Ishikawa (cell line): ENCODE measurements around the gene UBQLN2.

Source experiments
- CEBPB ChIP-seq: IDR thresholded peaks from 2 replicates; pipeline ENCODE4 v1.6.1; 2012
- CREB1 ChIP-seq: IDR thresholded peaks from 2 replicates; pipeline ENCODE4 v1.6.1; 2012; ENCODE audit warnings: low read depth
- EGR1 ChIP-seq: IDR thresholded peaks from 2 replicates; pipeline ENCODE4 v1.6.1; 2012
- EP300 ChIP-seq: IDR thresholded peaks from 2 replicates; pipeline ENCODE4 v1.6.1; 2012; ENCODE audit warnings: borderline replicate concordance
- FOXM1 ChIP-seq: IDR thresholded peaks from 2 replicates; pipeline ENCODE4 v1.6.1; 2012; ENCODE audit warnings: low read depth, borderline replicate concordance
- MAX ChIP-seq: IDR thresholded peaks from 2 replicates; pipeline ENCODE4 v1.6.1; 2012
- NFIC ChIP-seq: IDR thresholded peaks from 2 replicates; pipeline ENCODE4 v1.6.1; 2012
- RAD21 ChIP-seq: IDR thresholded peaks from 2 replicates; pipeline ENCODE4 v1.6.1; 2012; ENCODE audit warnings: low read depth
- REST ChIP-seq: IDR thresholded peaks from 2 replicates; pipeline ENCODE4 v1.6.1; 2012; ENCODE audit warnings: low read depth, mild to moderate bottlenecking
- TAF1 ChIP-seq: IDR thresholded peaks from 2 replicates; pipeline ENCODE4 v1.6.1; 2012; ENCODE audit warnings: low read depth, mild to moderate bottlenecking
- TCF12 ChIP-seq: IDR thresholded peaks from 2 replicates; pipeline ENCODE4 v1.6.1; 2012; ENCODE audit warnings: low read depth
- TEAD4 ChIP-seq: IDR thresholded peaks from 2 replicates; pipeline ENCODE4 v1.6.1; 2012
- USF1 ChIP-seq: IDR thresholded peaks from 2 replicates; pipeline ENCODE4 v1.6.1; 2012
- YY1 ChIP-seq: IDR thresholded peaks from 2 replicates; pipeline ENCODE4 v1.6.1; 2012; ENCODE audit warnings: low read depth
- ZBTB7A ChIP-seq: IDR thresholded peaks from 2 replicates; pipeline ENCODE4 v1.6.1; 2012; ENCODE audit warnings: low read depth

The UBQLN2 gene

GRCh38 chrX:56563231-56564161 is at the start of gene UBQLN2:
TSS of gene UBQLN2 (plus strand) at chrX:56563627. CDS start at chrX:56563874, 247 bp downstream.
- TF ChIP-seq ZBTB7A = 0 out of 2 replicates have a peak, but pooled peaks have one; percentile 16
- no peak for TF ChIP-seq EP300
- peak; percentile 76 for TF ChIP-seq TAF1
- TF ChIP-seq FOXM1 = no peak
- TF ChIP-seq YY1 = peak; percentile 84
- TF ChIP-seq MAX = peak; percentile 34
- no peak for TF ChIP-seq CREB1

GRCh38 chrX:56519642-56520041 is 43.8 kb upstream of the UBQLN2 start:
- TF ChIP-seq TAF1 (no peak), TEAD4 (no peak), TCF12 (no peak), EGR1 (no peak), REST (no peak), USF1 (no peak), CEBPB (no peak), RAD21 (no peak), EP300 (no peak), CREB1 (no peak), ZBTB7A (no peak), FOXM1 (no peak), YY1 (no peak)

GRCh38 chrX:56530011-56530410 is 33.4 kb upstream of the UBQLN2 start:
- no peak for TF ChIP-seq ZBTB7A
- TF ChIP-seq NFIC = no peak
- no peak for TF ChIP-seq FOXM1
- no peak for TF ChIP-seq TEAD4
- TF ChIP-seq EP300 = no peak
- TF ChIP-seq USF1 = no peak
- no peak for TF ChIP-seq CEBPB
- TF ChIP-seq TCF12 = no peak
- TF ChIP-seq CREB1 = no peak
- TF ChIP-seq REST = no peak
- no peak for TF ChIP-seq YY1
- TF ChIP-seq MAX = no peak
- TF ChIP-seq EGR1 = no peak
- TF ChIP-seq RAD21 = no peak
- no peak for TF ChIP-seq TAF1

- TF ChIP-seq CREB1 = no peak
- no peak for TF ChIP-seq FOXM1
- no peak for TF ChIP-seq TAF1
- TF ChIP-seq MAX = no peak
- no peak for TF ChIP-seq EGR1
Observed at GRCh38 chrX:56550667-56551066, 12.8 kb upstream of the UBQLN2 start.

GRCh38 chrX:56554870-56555269 is 8.6 kb upstream of the UBQLN2 start:
- TF ChIP-seq USF1 = no peak
- no peak for TF ChIP-seq EGR1
- TF ChIP-seq TEAD4 = no peak
- TF ChIP-seq REST = no peak
- TF ChIP-seq YY1 = no peak
- TF ChIP-seq CREB1 = no peak
- TF ChIP-seq TCF12 = no peak
- no peak for TF ChIP-seq CEBPB
- TF ChIP-seq MAX = no peak
- TF ChIP-seq RAD21 = no peak
- TF ChIP-seq NFIC = no peak
